Right renal pelvis (tissue), 4 donors: ENCODE data around the gene OBSCN. TPM values are rescaled to one million over a fixed set of nuclear protein-coding genes. Genes with fewer than 3 reads are reported as not detected.
A peak's percentile ranks its signal among the peaks of the same experiment; 100 is the strongest.
"Not testable (repeated sequence)": the region's sequence is repeated elsewhere in the genome, so short reads cannot be mapped to it uniquely, and the experiment has no call there.

Experiments
- DNase-seq, 4 donors: peaks; one replicate each; pipeline ENCODE4 v3.0.0-alpha.2; 2013; ENCODE audit warnings: low read depth in 4 of 4, low spot score in 3 of 4, missing footprints in 1 of 4
- polyA plus RNA-seq, 4 donors: library from polyadenylated mRNA; unstranded; fragments of 120-200 nt; gene quantifications; one replicate each; pipeline ENCODE4 v1.2.1, GENCODE V29; 2013; ENCODE audit not compliant: insufficient read length in 4 of 4

Gene OBSCN
- polyA plus RNA-seq, 4 donors: 24.6 to 31.8 (median 28.1) TPM

DNA sequence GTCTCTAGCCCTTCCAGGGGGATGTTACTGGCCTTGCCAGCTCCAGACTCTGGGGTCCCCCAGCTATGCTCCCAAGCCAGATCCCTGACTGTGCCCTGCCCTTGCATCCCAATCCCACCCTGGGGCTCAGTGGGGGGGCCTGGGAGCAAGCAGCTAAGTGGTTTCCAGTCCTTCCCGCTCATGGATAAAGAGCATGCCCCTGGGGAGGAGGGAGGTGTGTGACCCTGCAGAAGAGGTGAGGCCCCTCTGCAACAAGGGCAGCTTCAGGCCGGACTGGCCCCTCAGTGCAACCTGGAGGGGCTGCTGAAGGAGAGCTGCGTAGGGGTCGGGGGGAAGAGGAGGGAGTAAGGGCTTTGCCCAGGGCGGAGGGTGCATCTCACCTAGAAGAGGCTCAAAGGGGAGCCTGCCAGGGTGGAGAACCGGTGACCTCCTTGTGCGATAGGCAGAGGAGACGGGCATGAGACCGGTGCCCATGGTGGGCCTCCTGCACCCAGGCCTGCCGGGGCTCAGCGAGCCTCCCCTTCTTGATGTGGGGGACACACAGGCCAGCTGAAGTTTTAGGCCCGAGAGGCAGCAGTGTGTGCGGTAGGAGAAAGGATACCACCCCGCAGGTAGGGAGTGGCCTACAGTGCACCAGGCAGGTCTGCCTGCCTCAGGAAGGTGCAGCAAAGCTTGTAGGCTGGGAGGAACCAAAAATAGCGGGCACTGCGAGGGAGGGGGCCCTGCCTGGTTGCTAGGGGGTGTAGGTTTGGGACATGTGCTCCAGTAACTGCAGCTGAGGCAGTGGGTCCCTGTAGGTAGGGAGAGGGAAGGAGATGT, 3.1 kb downstream of the OBSCN start:
- DNase-seq: no peak

DNA sequence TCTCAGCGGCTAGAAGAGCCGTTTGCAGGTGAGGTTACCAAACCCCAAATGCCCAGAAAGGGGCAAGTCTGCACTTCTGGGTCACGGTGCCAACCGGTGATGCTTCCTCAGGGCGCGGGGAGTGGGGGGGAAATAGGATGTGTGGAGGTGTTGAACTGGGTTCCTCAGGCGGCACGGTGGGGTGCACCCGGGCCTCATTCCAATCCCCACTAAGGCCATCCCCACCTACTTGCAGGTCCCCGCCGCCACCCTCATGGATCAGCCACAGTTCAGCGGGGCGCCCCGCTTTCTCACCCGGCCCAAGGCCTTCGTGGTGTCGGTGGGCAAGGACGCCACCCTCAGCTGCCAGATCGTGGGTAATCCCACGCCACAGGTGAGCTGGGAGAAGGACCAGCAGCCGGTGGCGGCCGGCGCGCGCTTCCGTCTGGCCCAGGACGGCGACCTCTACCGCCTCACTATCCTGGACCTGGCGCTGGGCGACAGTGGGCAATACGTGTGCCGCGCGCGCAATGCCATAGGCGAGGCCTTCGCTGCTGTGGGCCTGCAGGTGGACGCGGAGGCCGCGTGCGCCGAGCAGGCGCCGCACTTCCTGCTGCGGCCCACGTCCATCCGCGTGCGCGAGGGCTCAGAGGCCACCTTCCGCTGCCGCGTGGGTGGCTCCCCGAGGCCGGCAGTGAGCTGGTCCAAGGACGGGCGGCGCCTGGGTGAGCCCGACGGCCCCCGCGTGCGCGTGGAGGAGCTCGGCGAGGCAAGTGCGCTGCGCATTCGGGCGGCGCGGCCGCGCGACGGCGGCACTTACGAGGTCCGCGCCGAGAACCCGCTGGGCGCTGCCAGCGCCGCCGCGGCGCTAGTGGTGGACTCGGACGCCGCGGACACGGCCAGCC, 3.9 kb downstream of the OBSCN start:
- no peak for DNase-seq

DNA sequence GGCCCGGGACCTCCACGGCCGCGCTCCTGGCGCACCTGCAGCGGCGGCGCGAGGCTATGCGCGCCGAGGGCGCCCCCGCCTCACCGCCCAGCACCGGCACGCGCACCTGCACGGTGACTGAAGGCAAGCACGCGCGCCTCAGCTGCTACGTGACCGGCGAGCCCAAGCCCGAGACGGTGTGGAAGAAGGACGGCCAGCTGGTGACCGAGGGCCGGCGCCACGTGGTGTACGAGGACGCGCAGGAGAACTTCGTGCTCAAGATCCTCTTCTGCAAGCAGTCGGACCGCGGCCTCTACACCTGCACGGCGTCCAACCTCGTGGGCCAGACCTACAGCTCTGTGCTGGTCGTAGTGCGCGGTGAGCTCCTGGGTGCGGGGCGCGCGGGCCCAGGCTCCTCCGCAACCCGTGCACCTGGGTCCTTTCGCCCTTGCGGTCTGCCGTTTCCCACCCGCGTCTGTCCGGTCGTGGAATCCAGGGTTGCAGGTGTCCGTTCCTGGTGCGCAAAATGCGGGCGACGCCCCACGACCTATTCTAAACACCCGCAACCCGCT, 4.6 kb downstream of the OBSCN start:
- peak in 1 of 4 donors; percentile 16 for DNase-seq

GRCh38 chr1:228212966-228213844, 5.4 kb downstream of the OBSCN start:
- DNase-seq: peak; percentile 62 to 75 (median 69)

DNA sequence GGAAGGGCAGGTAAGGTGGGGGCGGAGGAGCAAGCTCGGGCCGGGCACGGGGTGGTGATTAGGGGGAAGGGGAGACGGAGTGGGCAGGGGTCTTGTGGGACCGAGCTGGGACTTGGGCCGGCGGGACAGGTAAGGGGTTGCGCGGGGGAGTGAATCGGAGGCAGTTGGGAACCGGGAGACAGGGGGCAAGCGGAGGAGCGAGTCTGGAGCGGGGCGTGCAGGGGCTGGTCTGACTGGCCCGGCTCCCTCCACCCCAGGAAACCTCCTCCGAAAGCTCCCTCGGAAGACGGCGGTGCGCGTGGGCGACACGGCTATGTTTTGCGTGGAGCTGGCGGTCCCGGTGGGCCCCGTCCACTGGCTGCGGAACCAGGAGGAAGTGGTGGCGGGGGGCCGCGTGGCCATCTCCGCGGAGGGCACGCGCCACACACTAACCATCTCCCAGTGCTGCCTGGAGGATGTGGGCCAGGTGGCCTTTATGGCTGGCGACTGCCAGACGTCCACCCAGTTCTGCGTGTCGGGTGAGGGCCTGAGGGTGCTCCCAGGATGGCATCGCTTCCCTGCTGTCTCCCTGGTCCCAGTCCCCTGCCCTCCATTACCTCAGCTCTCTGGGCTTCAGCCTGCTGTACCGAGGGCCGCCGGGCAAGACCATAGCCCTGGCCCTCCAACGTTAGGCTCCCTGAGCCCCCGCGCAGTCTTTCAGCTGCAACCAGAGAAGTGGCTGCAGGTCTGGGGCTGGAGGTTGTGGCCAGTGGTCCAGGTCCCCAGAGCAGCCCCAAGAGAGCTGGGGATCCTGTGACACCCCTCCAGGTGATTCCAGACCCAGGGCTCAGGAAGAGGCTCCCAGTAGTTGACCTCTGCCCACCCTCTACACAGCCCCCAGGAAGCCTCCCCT, 6.3 kb downstream of the OBSCN start:
- no peak for DNase-seq

GRCh38 chr1:228214921-228215662, 7.2 kb downstream of the OBSCN start:
- DNase-seq: no peak

- DNase-seq: no peak
These were observed 7.8 kb downstream of the OBSCN start for GRCh38 chr1:228215663-228216116.

- no peak for DNase-seq
These were observed 8.8 kb downstream of the OBSCN start for GRCh38 chr1:228216371-228217320.

DNA sequence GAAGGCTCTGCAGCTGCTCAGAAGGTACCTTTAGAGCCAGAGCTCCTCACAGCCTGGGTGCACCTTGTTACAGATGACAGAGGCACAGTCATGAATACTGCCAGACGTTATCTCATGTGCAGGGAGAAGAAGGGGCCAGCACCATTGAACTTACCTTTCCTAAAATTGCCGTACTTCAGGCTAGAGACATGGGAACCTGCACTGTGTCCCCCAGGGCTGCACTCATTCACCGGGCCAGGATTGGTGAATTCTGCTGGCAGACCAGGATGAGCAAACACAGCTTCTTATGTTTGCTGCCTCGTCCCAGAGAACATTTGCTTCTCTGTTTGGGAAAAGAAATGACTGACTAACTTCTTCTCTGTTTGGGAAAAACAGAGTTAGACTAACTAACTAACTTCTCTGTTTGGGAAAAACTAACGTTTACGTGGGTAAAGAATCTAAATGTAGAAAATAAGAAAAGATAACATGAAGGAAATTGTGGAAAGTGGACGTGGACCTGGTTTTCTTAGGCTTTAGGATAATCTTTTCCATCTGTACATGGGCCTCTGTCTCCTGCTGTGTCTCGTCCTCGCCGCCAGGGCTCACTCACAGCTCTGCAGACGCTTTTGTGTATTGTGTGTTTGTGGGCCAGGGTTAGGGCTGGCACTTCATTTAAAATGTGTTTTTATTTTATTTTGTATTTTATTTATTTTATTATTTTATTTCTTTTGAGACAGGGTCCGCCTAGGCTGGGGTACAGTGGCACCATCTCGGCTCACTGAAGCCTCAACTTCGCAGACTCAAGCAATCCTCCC, 9.9 kb downstream of the OBSCN start:
- DNase-seq: no peak

- DNase-seq: no peak
These were observed 10.8 kb downstream of the OBSCN start for GRCh38 chr1:228218513-228219244.

GRCh38 chr1:228219245-228219961, 11.6 kb downstream of the OBSCN start:
- DNase-seq: no peak

DNA sequence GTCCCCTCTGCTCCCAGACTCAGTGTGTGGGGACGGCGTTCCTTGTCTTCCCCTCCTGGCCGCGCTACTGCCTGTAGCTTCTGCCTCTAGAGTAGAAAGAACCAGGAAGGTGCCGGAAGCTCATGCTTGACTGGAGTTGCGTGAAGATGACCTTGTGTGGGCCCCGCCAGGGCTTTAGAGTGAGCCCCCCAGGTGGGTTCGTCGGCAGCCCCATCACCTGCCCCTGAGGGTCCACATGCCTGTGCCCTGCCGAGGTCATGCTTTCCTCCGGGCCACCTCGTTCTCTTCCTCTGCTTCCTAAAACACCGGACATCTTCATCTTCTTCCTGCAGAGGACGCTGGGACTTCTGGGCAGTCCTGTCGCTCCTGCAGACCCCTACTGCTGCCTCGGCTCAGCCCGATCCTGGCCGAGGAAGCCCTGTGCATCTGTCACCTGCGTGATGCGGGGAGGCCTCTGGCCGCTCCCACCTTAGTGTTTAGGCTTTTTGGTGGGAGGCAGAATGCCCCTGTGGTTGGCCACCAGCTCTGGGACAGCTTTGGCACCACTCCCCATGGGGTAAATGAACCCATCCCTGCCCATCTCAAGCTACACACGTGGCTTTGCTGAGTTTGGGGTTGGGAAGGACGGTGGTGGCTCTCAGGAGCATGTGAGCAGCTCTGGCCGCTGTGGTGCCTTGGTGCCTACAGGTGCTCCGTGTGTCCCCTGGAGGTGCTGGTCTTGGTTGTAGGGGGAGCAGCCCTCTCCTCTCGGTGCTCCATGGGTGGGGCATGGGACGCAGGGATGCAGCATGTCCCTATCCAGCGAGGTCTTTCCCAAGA, 12.3 kb downstream of the OBSCN start:
- DNase-seq: no peak

- not testable (repeated sequence) for DNase-seq
These were observed 13.3 kb downstream of the OBSCN start for GRCh38 chr1:228221097-228221496.

- no peak for DNase-seq
These were observed 14.7 kb downstream of the OBSCN start for GRCh38 chr1:228222548-228222947.
